Endodermal cell (in vitro differentiated cells): ENCODE data around the gene UGT2A1. TPM values are rescaled to one million over a fixed set of nuclear protein-coding genes. Genes with fewer than 3 reads are reported as not detected.

ENCODE experiments used
- DNase-seq: peaks from one replicate; pipeline ENCODE4 v3.0.0-alpha.2; 2017
- H3K27ac ChIP-seq: 2 replicates; pipeline ENCODE4 v1.5.1; 2013; ENCODE audit warnings: mild to moderate bottlenecking, low read depth, low read length, moderate library complexity
- H3K27me3 ChIP-seq: 2 replicates; pipeline ENCODE4 v1.6.1; 2013; ENCODE audit warnings: mild to moderate bottlenecking, low read length, moderate library complexity; ENCODE audit not compliant: insufficient read depth, control insufficient read depth, poor library complexity, severe bottlenecking
- H3K36me3 ChIP-seq: 2 replicates; pipeline ENCODE4 v1.7.0; 2013; ENCODE audit warnings: mild to moderate bottlenecking, low read length, moderate library complexity; ENCODE audit not compliant: control insufficient read depth, insufficient read depth
- H3K4me1 ChIP-seq: one replicate; pipeline ENCODE4 v1.7.0; 2013; ENCODE audit warnings: low read length; ENCODE audit not compliant: control insufficient read depth, insufficient read depth
- H3K4me3 ChIP-seq: 2 replicates; pipeline ENCODE4 v1.5.1; 2013; ENCODE audit warnings: mild to moderate bottlenecking, low read length, moderate library complexity
- H3K9ac ChIP-seq: 2 replicates; pipeline ENCODE4 v1.6.1; 2013; ENCODE audit warnings: mild to moderate bottlenecking, low read length, moderate library complexity; ENCODE audit not compliant: poor library complexity, severe bottlenecking; ENCODE audit errors: extremely low read depth
- H3K9me3 ChIP-seq: 2 replicates; pipeline ENCODE4 v1.6.1; 2013; ENCODE audit warnings: mild to moderate bottlenecking, low read length, moderate library complexity; ENCODE audit not compliant: control insufficient read depth
- H3K27ac Mint-ChIP-seq: 2 replicates; pipeline ENCODE4 v1.8.0; 2020; ENCODE audit warnings: mixed read lengths
- H3K27me3 Mint-ChIP-seq: 2 replicates; pipeline ENCODE4 v1.8.0; 2021; ENCODE audit warnings: mild to moderate bottlenecking, mixed read lengths; ENCODE audit not compliant: insufficient read depth
- H3K36me3 Mint-ChIP-seq: 2 replicates; pipeline ENCODE4 v1.8.0; 2020; ENCODE audit warnings: low read depth, mixed read lengths
- H3K4me1 Mint-ChIP-seq: 2 replicates; pipeline ENCODE4 v1.8.0; 2020; ENCODE audit warnings: mixed read lengths
- H3K4me3 Mint-ChIP-seq: 2 replicates; pipeline ENCODE4 v1.8.0; 2020; ENCODE audit warnings: mild to moderate bottlenecking, moderate library complexity, mixed read lengths
- H3K9me3 Mint-ChIP-seq: 2 replicates; pipeline ENCODE4 v1.8.0; 2020; ENCODE audit warnings: mild to moderate bottlenecking, mixed read lengths
- WGBS, 2 experiments: methylation state at CpG; one replicate each; pipeline versions ENCODE4 v1.1.5 to v1.1.7; 2013; ENCODE audit warnings: missing lambda C conversion rate in 2 of 2, mixed read lengths in 1 of 2; ENCODE audit not compliant: insufficient coverage in 1 of 2, insufficient read length in 1 of 2; 5-methylcytosine and 5-hydroxymethylcytosine counted together
- total RNA-seq, 2 donors: library from RNA; stranded (reverse); fragmentation: NEBNext Ultra II Directional in 1 of 2; extraction: Animal tissue kit (Norgen Biotek cat#: 25700) in 1 of 2; gene quantifications; 2 replicates in 1 of 2; 3 replicates in 1 of 2; pipeline ENCODE4 v1.2.1, GENCODE V29; 2021
- TF ChIP-seq, protein P1 (sequence below): fragments of 200-600 bp; sonication (generic); conservative IDR thresholded peaks from 2 replicates; pipeline ENCODE4 v1.5.0; 2021; ENCODE audit warnings: antibody characterized with exemption, mild to moderate bottlenecking

UGT2A1 gene
- total RNA-seq, 2 donors from 2014 or later = not detected

DNA sequence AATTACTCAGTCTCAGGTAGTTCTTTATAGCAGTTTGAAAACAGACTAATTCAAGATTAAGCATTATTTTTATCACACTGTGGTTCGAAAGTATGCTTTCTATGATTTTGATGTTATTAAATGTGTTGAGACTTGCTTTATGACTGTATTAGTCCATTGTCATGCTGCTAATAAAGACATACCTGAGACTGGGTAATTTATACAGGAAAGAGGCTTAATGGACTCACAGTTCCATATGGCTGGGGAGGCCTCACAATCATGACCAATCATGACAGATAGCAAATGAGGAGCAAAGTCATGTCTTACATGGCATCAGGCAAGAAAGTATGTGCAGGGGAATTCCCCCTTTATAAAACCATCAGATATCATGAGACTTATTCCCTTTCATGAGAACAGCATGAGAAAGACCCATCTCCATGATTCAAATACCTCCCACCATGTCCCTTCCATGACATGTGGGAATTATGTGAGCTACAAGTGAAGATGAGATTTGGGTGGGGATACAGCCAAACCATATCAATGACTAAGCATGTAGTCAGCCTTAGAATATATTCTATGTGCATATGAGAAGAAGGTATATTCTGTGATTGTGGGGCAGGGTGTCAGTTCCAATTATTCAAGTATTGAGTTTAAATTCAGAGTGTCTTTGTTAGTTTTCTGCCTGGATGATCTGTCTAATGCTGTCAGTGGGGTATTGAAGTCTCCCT is 44.6 kb upstream of the UGT2A1 start:
- H3K27me3 Mint-ChIP-seq = no peaks in the 10 kb centered on the region
- H3K36me3 Mint-ChIP-seq = no peaks in the 10 kb centered on the region
- H3K27ac Mint-ChIP-seq = no peak overlapping the region
- no peak overlapping the region for H3K4me3 Mint-ChIP-seq
- Histone ChIP-seq H3K9me3 (no peaks in the 10 kb centered on the region), H3K9ac (no peak overlapping the region), H3K4me3 (no peak overlapping the region), H3K27ac (no peak overlapping the region), H3K4me1 (no peaks in the 10 kb centered on the region), H3K36me3 (no peaks in the 10 kb centered on the region), H3K27me3 (no peaks in the 10 kb centered on the region)
- no peak for DNase-seq
- 86% methylated on average over 1 of the region's 1 CpG; no CpG with 5 or more reads in 1 of the 2 experiments for WGBS, 2 experiments
- peaks cover 9% of the 10 kb centered on the region for H3K9me3 Mint-ChIP-seq
- H3K4me1 Mint-ChIP-seq = no peaks in the 10 kb centered on the region
- TF ChIP-seq, protein P1, sequence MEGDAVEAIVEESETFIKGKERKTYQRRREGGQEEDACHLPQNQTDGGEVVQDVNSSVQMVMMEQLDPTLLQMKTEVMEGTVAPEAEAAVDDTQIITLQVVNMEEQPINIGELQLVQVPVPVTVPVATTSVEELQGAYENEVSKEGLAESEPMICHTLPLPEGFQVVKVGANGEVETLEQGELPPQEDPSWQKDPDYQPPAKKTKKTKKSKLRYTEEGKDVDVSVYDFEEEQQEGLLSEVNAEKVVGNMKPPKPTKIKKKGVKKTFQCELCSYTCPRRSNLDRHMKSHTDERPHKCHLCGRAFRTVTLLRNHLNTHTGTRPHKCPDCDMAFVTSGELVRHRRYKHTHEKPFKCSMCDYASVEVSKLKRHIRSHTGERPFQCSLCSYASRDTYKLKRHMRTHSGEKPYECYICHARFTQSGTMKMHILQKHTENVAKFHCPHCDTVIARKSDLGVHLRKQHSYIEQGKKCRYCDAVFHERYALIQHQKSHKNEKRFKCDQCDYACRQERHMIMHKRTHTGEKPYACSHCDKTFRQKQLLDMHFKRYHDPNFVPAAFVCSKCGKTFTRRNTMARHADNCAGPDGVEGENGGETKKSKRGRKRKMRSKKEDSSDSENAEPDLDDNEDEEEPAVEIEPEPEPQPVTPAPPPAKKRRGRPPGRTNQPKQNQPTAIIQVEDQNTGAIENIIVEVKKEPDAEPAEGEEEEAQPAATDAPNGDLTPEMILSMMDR = no peak

DNA sequence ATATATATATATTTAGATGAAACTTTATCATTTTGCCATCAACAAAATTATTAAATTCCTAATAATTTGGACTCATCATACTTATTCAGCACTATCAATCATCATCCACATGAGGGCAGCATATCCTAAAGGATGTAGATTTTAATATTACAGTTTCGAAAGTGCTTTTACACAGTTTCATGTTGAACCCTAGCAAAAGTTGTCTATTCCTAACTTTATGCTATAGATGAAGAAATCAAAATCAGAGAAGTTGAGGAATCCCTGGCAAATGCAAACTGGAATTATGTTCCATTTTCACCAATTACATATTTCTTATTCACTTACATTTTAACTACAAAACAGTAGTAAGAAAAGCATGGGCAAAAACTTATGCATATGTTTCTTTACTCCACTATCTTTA is 36.6 kb upstream of the UGT2A1 start:
- DNase-seq = no peak
- Histone ChIP-seq H3K9ac (no peak overlapping the region), H3K27ac (no peak overlapping the region), H3K36me3 (no peaks in the 10 kb centered on the region), H3K9me3 (no peaks in the 10 kb centered on the region), H3K4me3 (no peak overlapping the region), H3K4me1 (no peaks in the 10 kb centered on the region), H3K27me3 (no peaks in the 10 kb centered on the region)
- H3K27me3 Mint-ChIP-seq = no peaks in the 10 kb centered on the region
- WGBS, 2 experiments = 8% methylated on average over 1 of the region's 1 CpG; no CpG with 5 or more reads in 1 of the 2 experiments
- no peaks in the 10 kb centered on the region for H3K4me1 Mint-ChIP-seq
- peaks cover 4% of the 10 kb centered on the region for H3K9me3 Mint-ChIP-seq
- no peak overlapping the region for H3K27ac Mint-ChIP-seq
- H3K4me3 Mint-ChIP-seq = no peak overlapping the region
- TF ChIP-seq, protein P1 = peak; percentile 85
- no peaks in the 10 kb centered on the region for H3K36me3 Mint-ChIP-seq

DNA sequence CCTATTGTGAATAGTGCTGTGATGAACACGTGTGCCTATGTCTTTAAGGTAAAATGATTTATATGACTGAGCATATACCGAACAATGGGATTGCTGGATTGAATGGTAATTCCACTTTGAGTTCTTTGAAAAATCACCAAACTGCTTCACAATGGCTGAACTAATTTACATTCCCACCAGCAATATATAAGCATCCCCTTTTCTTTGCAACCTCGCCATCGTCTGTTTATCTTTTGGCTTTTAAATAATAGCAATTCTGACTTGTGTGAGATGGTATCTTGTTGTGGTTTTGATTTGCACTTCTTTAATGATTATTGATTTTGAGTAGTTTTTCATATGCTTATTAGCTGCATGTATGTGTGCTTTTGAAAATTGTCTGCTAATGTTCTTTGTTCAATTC is 31.8 kb upstream of the UGT2A1 start:
- no peak overlapping the region for H3K9ac ChIP-seq
- WGBS, 2 experiments = 71% methylated on average over 4 of the region's 4 CpGs; no CpG with 5 or more reads in 1 of the 2 experiments
- TF ChIP-seq, protein P1 = no peak

More for the DNA sequence above, 31.8 kb upstream of the UGT2A1 start:
- no peak overlapping the region for H3K27ac ChIP-seq
- H3K27me3 Mint-ChIP-seq = no peaks in the 10 kb centered on the region
- H3K9me3 Mint-ChIP-seq = no peaks in the 10 kb centered on the region
- H3K36me3 ChIP-seq = no peaks in the 10 kb centered on the region
- no peaks in the 10 kb centered on the region for H3K27me3 ChIP-seq
- no peak overlapping the region for H3K4me3 Mint-ChIP-seq
- no peaks in the 10 kb centered on the region for H3K9me3 ChIP-seq
- H3K36me3 Mint-ChIP-seq = no peaks in the 10 kb centered on the region
- DNase-seq = no peak
- H3K4me1 Mint-ChIP-seq = no peaks in the 10 kb centered on the region
- H3K4me1 ChIP-seq = no peaks in the 10 kb centered on the region
- no peak overlapping the region for H3K27ac Mint-ChIP-seq
- no peak overlapping the region for H3K4me3 ChIP-seq
